HG03378 (cell line): ENCODE data around the gene WNT7B.

Source experiments
- ATAC-seq: cut with Tn5 transposase; IDR thresholded peaks from one replicate; pipeline ENCODE4 v1.9.1; 2021; ENCODE audit warnings: mild to moderate bottlenecking, moderate library complexity; ENCODE audit not compliant: unreplicated experiment

The WNT7B gene

GRCh38 chr22:45880091-45880715, 96.8 kb downstream of the WNT7B start:
- no peak for ATAC-seq

GRCh38 chr22:45879552-45879949, 97.4 kb downstream of the WNT7B start:
- ATAC-seq: no peak

- no peak for ATAC-seq
Measured at GRCh38 chr22:45878901-45879551, 97.9 kb downstream of the WNT7B start.

GRCh38 chr22:45878051-45878781, 98.7 kb downstream of the WNT7B start:
- no peak for ATAC-seq

- ATAC-seq: no peak
Measured at GRCh38 chr22:45877651-45878050, 99.3 kb downstream of the WNT7B start.

GRCh38 chr22:45877036-45877380, 100.0 kb downstream of the WNT7B start:
- no peak for ATAC-seq

GRCh38 chr22:45876136-45877035, 100.6 kb downstream of the WNT7B start:
- ATAC-seq: no peak

- ATAC-seq: no peak
Measured at GRCh38 chr22:45872659-45873263, 104.2 kb downstream of the WNT7B start.

GRCh38 chr22:45871721-45872120, 105.2 kb downstream of the WNT7B start:
- no peak for ATAC-seq
